GM19043 (cell line): ENCODE data around the gene VN1R4.
"Not testable (repeated sequence)": the region's sequence is repeated elsewhere in the genome, so short reads cannot be mapped to it uniquely, and the experiment has no call there.

Experiments used
- ATAC-seq: cut with Tn5 transposase; IDR thresholded peaks from one replicate; pipeline ENCODE4 v1.9.1; 2021; ENCODE audit warnings: low read depth; ENCODE audit not compliant: unreplicated experiment

VN1R4 gene

GRCh38 chr19:53267623-53268022 lies at the start of gene VN1R4:
VN1R4 (minus strand) TSS chr19:53267723; CDS start chr19:53267665, 58 bp downstream.
- ATAC-seq, result not testable (repeated sequence)

DNA sequence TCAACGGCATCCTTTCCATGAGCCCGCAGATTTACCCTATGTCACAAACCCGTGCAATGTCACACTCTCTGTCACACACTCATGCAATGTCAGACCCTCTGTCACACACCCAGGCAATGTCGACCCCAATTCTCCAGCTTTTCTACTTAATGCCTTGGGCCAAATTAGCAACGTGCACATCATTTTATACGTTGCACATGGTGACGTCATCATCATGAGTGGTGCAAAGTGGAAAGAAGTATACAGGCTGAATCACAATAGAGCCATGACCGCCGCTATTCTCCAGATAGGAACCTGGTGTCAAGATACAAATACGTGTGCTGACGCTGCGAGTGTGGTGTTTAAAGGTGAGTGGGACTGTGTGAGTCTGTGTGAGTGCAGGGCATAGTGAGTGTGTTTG lies 44.4 kb upstream of the VN1R4 start:
- no peak for ATAC-seq

GRCh38 chr19:53311044-53311443 lies 43.5 kb upstream of the VN1R4 start:
- ATAC-seq, result no peak

DNA sequence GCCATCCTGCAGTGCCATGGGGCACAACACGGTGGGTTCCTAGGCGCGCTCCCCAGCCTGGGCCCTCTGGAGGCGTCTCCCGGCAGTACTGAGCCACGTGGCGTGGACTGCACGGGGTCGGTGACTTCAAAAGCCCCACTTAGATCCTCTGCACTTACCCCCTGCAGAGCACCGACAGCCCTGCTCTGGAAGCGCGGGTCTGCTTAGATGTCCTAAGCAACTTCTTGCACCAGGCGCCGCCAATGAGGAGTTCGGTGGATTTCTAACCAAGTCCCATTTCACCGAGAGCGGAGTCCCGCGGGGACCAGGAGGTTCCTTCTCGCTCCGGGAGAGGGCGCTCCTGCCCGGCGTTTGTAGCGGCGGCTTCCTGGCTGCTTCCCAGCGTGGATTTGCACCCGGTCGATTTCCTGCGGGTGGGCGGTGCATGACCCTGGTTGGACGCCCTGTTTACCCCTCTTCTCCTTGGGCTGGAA lies 40.9 kb upstream of the VN1R4 start:
- no peak for ATAC-seq

GRCh38 chr19:53301341-53301740 lies 33.8 kb upstream of the VN1R4 start:
- not testable (repeated sequence) for ATAC-seq

- ATAC-seq, result no peak
These were observed 27.4 kb upstream of the VN1R4 start for GRCh38 chr19:53294786-53295441.

- ATAC-seq, result no peak
These were observed 23.4 kb upstream of the VN1R4 start for GRCh38 chr19:53290758-53291549.

DNA sequence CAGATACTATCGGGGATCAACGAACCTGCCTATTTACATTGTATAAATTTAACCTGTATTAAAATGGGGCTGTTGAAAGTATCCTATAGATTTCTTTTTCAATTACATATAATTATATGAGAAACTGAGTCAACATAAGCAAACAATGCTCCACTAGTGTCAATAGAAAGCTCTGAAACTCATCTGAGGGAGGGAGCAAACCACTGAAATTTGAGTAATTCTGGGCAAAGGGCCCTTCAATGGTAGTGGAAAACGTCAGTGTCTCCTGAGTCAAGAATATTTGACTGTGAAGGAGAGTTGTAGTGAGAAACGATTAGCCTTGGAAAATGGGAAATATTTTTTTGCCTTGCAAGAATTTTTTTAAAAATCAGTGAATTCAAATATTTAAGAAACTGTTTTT lies 17.6 kb upstream of the VN1R4 start:
- ATAC-seq, result no peak

GRCh38 chr19:53281947-53282346 lies 14.4 kb upstream of the VN1R4 start:
- not testable (repeated sequence) for ATAC-seq

- no peak for ATAC-seq
These were observed 8.0 kb upstream of the VN1R4 start for GRCh38 chr19:53275480-53275879.

DNA sequence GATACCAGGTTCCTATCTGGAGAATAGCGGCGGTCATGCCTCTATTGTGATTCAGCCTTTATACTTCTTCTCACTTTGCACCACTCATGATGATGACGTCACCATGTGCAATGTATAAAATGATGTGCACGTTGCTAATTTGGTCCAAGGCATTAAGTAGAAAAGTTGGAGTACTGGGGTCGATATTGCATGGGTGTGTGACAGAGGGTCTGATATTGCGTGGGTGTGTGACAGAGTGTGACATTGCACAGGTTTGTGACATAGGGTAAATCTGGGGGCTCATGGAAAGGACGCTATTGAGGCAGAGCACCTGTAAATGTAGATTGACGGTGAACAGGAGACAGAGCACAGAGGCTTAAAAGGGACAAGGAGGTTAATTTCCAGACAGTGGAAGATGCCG lies 4.5 kb upstream of the VN1R4 start:
- no peak for ATAC-seq

- ATAC-seq, result not testable (repeated sequence)
These were observed 2.3 kb upstream of the VN1R4 start for GRCh38 chr19:53269861-53270260.

- not testable (repeated sequence) for ATAC-seq
These were observed 9.7 kb downstream of the VN1R4 start, which contains the start of gene VN1R2 for GRCh38 chr19:53257715-53258342. VN1R2 (plus strand) TSS chr19:53258292; CDS start chr19:53258376, 84 bp downstream.

DNA sequence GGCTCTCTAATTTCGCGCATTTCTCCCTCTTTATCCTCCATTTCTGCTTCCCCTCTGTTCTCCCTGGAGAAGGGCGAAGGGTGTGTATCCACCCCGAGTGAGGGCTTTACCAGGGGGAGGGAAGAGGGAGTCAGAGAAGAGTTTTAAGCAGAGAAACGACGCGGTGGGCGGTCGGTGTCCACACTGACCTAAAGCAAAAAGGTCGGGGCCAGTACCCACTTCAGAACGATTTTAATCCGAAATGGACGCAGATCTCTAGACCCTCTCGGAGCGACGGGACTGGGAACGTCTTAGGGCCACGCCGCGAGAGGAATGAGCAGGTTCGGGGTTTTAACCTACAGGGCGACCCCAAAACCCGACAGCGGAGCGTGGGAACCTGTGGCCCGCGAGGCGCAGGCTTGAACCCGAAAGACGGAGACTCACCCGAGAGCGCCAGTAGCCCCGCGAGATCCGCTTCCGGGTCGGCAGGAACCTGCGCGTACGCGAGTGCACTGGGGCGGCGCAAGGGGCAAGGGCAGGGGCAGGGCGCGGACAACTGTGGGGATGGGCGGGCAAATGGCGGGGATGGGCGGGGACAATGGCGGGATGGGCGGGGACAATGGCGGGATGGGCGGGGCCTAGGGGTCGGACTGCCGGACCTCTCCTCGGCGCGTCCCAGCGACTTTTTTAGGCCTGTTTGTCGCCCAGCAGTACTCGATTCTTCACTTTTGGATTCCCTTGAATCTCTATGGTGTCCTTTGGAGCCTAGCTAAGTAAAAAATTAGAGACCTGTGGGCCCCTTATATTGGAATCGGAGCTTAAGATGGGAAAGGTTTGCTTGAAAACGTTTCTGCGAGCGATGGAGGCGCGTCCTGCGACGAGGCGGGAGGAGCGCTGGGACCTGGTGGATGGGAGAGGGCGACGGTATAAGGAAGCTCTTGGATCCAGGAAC lies 12.8 kb downstream of the VN1R4 start, which contains the start of gene ZNF677:
Gene ZNF677 (minus strand): TSS at position 463 of the 931 bp plus-strand sequence. CDS start 3,323 bp downstream, outside the sequence.
- ATAC-seq, result no peak

GRCh38 chr19:53246498-53246897 lies 21.0 kb downstream of the VN1R4 start:
- ATAC-seq, result no peak

- ATAC-seq, result no peak
These were observed 30.3 kb downstream of the VN1R4 start for GRCh38 chr19:53237114-53237777.

DNA sequence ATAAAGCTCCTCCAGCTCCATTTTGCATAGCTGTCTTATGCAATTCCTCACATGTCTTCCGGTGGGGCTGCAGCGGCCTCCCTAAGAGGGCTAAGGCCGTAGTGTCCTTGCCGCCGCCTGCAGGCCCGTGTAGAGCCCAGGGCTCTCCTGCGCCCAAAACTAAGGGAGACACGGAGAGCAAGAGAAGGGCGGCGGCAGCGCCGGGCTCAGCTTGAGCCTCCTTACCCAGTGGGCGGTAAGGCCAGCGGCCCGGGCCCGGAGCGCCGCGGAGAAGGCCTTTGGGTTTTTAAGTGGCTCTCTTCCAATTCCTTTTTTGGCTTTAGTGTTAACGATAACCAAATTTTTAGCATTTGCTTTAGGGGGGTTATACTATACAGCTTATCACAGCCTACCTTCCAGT lies 42.9 kb downstream of the VN1R4 start:
- no peak for ATAC-seq

- ATAC-seq, result not testable (repeated sequence)
These were observed 44.8 kb downstream of the VN1R4 start for GRCh38 chr19:53222716-53223115.
